H1 (cell line): ENCODE measurements around the gene DDC. TPM values are rescaled to one million over a fixed set of nuclear protein-coding genes. Genes with fewer than 3 reads are reported as not detected.

Source experiments
- CTCF ChIA-PET: fragments of 300-600 bp; sonication (Branson Sonifier 250); formaldehyde crosslinking; loops from one replicate; lab custom pipeline; 2021; ENCODE audit not compliant: partially characterized antibody; lab: Charles Lee
- POLR2A ChIA-PET: fragments of 300-600 bp; sonication (Branson Sonifier 250); formaldehyde crosslinking; loops from one replicate; lab custom pipeline; 2021; ENCODE audit warnings: inconsistent platforms; ENCODE audit not compliant: partially characterized antibody; lab: Charles Lee
- DNase-seq, 2 experiments: peaks; one replicate each; pipeline versions ENCODE4 v3.0.0 to v3.0.0-alpha.2; 2010 to 2022; ENCODE audit warnings: low spot score in 2 of 2, low read depth in 1 of 2, mixed read lengths in 1 of 2
- FAIRE-seq: peaks from 2 replicates; lab custom pipeline; 2011; peaks lifted over from hg19 to GRCh38; lab: Jason Lieb, UNC
- H2AFZ ChIP-seq: 2 replicates; pipeline ENCODE4 v1.8.1; 2012; ENCODE audit warnings: low read length, inconsistent platforms
- H2AK5ac ChIP-seq: 2 replicates; pipeline ENCODE4 v1.6.1; 2013; ENCODE audit warnings: low read depth, low read length
- H2BK120ac ChIP-seq: replicated peaks from 2 replicates; pipeline ENCODE3; 2013; ENCODE audit warnings: low read depth, low read length, inconsistent platforms
- H2BK12ac ChIP-seq: 2 replicates; pipeline ENCODE4 v1.6.1; 2013; ENCODE audit warnings: low read depth, low read length
- H2BK15ac ChIP-seq: 2 replicates; pipeline ENCODE4 v1.6.1; 2013; ENCODE audit warnings: low read length
- H2BK20ac ChIP-seq: 2 replicates; pipeline ENCODE4 v1.6.1; 2013; ENCODE audit warnings: low read length
- H2BK5ac ChIP-seq: 2 replicates; pipeline ENCODE4 v1.6.1; 2013; ENCODE audit warnings: low read depth, low read length
- H3K14ac ChIP-seq: 2 replicates; pipeline ENCODE4 v1.6.1; 2013; ENCODE audit warnings: inconsistent platforms; ENCODE audit not compliant: insufficient read length
- H3K18ac ChIP-seq: 2 replicates; pipeline ENCODE4 v1.6.1; 2013; ENCODE audit warnings: low read length; ENCODE audit errors: extremely low read depth
- H3K23ac ChIP-seq: 2 replicates; pipeline ENCODE4 v1.6.1; 2013; ENCODE audit warnings: inconsistent platforms; ENCODE audit not compliant: insufficient read length
- H3K23me2 ChIP-seq: 2 replicates; pipeline ENCODE4 v1.6.1; 2013; ENCODE audit warnings: low read depth, low read length
- H3K27ac ChIP-seq: 2 replicates; pipeline ENCODE4 v1.6.1; 2011; ENCODE audit warnings: low read depth, low read length, inconsistent platforms
- H3K27me3 ChIP-seq, 4 experiments: replicated peaks in 1 of 4; 1 replicate in 1 of 4; 2 replicates in 3 of 4; pipeline versions ENCODE4 v1.6.1 to v1.8.1; 2011 to 2013; ENCODE audit warnings: low read length in 3 of 4, mild to moderate bottlenecking in 3 of 4, inconsistent platforms in 2 of 4, mixed read lengths in 2 of 4, moderate library complexity in 1 of 4; ENCODE audit not compliant: control insufficient read depth in 3 of 4, insufficient read depth in 3 of 4; ENCODE audit errors: extremely low read depth in 1 of 4
- H3K36me3 ChIP-seq, 4 experiments: 2 replicates each; pipeline versions ENCODE4 v1.6.1 to v1.8.1; 2011 to 2013; ENCODE audit warnings: mild to moderate bottlenecking in 4 of 4, low read length in 3 of 4, moderate library complexity in 2 of 4, control low read depth in 1 of 4, inconsistent platforms in 1 of 4; ENCODE audit not compliant: insufficient read depth in 4 of 4, control insufficient read depth in 2 of 4
- H3K4ac ChIP-seq: replicated peaks from 2 replicates; pipeline ENCODE3; 2013; ENCODE audit warnings: low read length, low read depth, mixed read lengths, inconsistent platforms; ENCODE audit not compliant: insufficient read length
- H3K4me1 ChIP-seq, 4 experiments: replicated peaks in 1 of 4; 1 replicate in 1 of 4; 2 replicates in 3 of 4; pipeline versions ENCODE4 v1.6.1 to v1.8.1; 2011 to 2013; ENCODE audit warnings: low read length in 3 of 4, inconsistent platforms in 2 of 4, mixed read lengths in 1 of 4; ENCODE audit not compliant: insufficient read depth in 4 of 4, control insufficient read depth in 3 of 4
- H3K4me2 ChIP-seq, 2 experiments: 2 replicates each; pipeline versions ENCODE4 v1.6.1 to v1.8.1; 2011 to 2013; ENCODE audit warnings: low read depth in 2 of 2, low read length in 2 of 2, control low read depth in 1 of 2, inconsistent platforms in 1 of 2, mild to moderate bottlenecking in 1 of 2; ENCODE audit not compliant: insufficient read depth in 1 of 2
- H3K4me3 ChIP-seq, 4 experiments: fragments of 200-600, 300-600 bp in 1 of 4; sonication (generic), shearing (Covaris generic), sonication (Bioruptor Twin) in 1 of 4; 2 replicates each; pipeline versions ENCODE4 v1.5.1 to v1.8.1; 2011 to 2016; ENCODE audit warnings: low read length in 4 of 4, low read depth in 3 of 4, control low read depth in 2 of 4, inconsistent platforms in 2 of 4, mild to moderate bottlenecking in 2 of 4, mixed read lengths in 1 of 4, moderate library complexity in 1 of 4; ENCODE audit not compliant: insufficient read depth in 2 of 4; ENCODE audit errors: extremely low read depth in 1 of 4
- H3K56ac ChIP-seq: replicated peaks from 2 replicates; pipeline ENCODE3; 2013; ENCODE audit warnings: low read depth, mild to moderate bottlenecking, mixed read lengths, low read length, inconsistent platforms; ENCODE audit not compliant: insufficient read length
- H3K79me1 ChIP-seq: 2 replicates; pipeline ENCODE4 v1.6.1; 2013; ENCODE audit warnings: low read depth, low read length, control low read depth
- H3K79me2 ChIP-seq, 2 experiments: 2 replicates each; pipeline versions ENCODE4 v1.6.1 to v1.8.1; 2012 to 2013; ENCODE audit warnings: low read length in 2 of 2, mild to moderate bottlenecking in 2 of 2, inconsistent platforms in 1 of 2; ENCODE audit not compliant: insufficient read depth in 2 of 2, control insufficient read depth in 1 of 2
- H3K9ac ChIP-seq, 4 experiments: replicated peaks in 1 of 4; 1 replicate in 1 of 4; 2 replicates in 3 of 4; pipeline versions ENCODE4 v1.6.1 to v1.8.1; 2011 to 2013; ENCODE audit warnings: low read depth in 3 of 4, low read length in 3 of 4, control low read depth in 2 of 4, mild to moderate bottlenecking in 2 of 4, moderate library complexity in 2 of 4, inconsistent platforms in 1 of 4; ENCODE audit errors: extremely low read depth in 1 of 4
- H3K9me3 ChIP-seq, 2 experiments: 2 replicates each; pipeline versions ENCODE4 v1.6.1 to v1.8.1; 2012 to 2013; ENCODE audit warnings: mild to moderate bottlenecking in 2 of 2, moderate library complexity in 2 of 2, control low read depth in 1 of 2, inconsistent platforms in 1 of 2, low read depth in 1 of 2, low read length in 1 of 2, mixed read lengths in 1 of 2; ENCODE audit not compliant: insufficient read depth in 2 of 2
- H4K20me1 ChIP-seq, 2 experiments: replicated peaks in 1 of 2; 2 replicates each; pipeline versions ENCODE3 to v1.8.1; 2011 to 2013; ENCODE audit warnings: inconsistent platforms in 2 of 2, low read length in 2 of 2, mild to moderate bottlenecking in 1 of 2; ENCODE audit not compliant: insufficient read depth in 2 of 2, control insufficient read depth in 1 of 2
- H4K5ac ChIP-seq: 2 replicates; pipeline ENCODE4 v1.6.1; 2013; ENCODE audit warnings: low read length, low read depth, mixed read lengths, inconsistent platforms; ENCODE audit not compliant: insufficient read length
- H4K8ac ChIP-seq: 2 replicates; pipeline ENCODE4 v1.8.0; 2013; ENCODE audit warnings: mild to moderate bottlenecking, moderate library complexity, low read length, inconsistent platforms; ENCODE audit not compliant: insufficient read depth; ENCODE audit errors: extremely low read depth
- H4K91ac ChIP-seq: replicated peaks from 2 replicates; pipeline ENCODE3; 2013; ENCODE audit warnings: low read length, mixed read lengths, inconsistent platforms; ENCODE audit not compliant: insufficient read length
- NANOG ChIP-seq: IDR thresholded peaks from 2 replicates; pipeline ENCODE4 v1.6.1; 2011; ENCODE audit warnings: low read length, low read depth, mild to moderate bottlenecking, inconsistent platforms; ENCODE audit not compliant: insufficient read depth, poor library complexity, severe bottlenecking
- WGBS, 2 experiments: shearing (Covaris generic) in 1 of 2; methylation state at CpG; one replicate each; pipeline versions ENCODE4 v1.1.6 to v1.1.7; 2013 to 2015; ENCODE audit warnings: low lambda C conversion rate in 2 of 2, mixed read lengths in 2 of 2, inconsistent platforms in 1 of 2, low coverage in 1 of 2, missing lambda C conversion rate in 1 of 2; ENCODE audit not compliant: insufficient replicate concordance in 2 of 2, insufficient coverage in 1 of 2, insufficient read length in 1 of 2; ENCODE audit errors: extremely low coverage in 1 of 2, missing lambda C conversion rate in 1 of 2; 5-methylcytosine and 5-hydroxymethylcytosine counted together
- polyA plus RNA-seq, 7 experiments: library from polyadenylated mRNA; depleted of rRNA in 3 of 7; stranded (reverse) in 5 of 7; unstranded in 2 of 7; fragments of >200 nt in 5 of 7; fragments of 200-250 nt in 2 of 7; gene quantifications; 1 replicate in 5 of 7; 2 replicates in 1 of 7; 4 replicates in 1 of 7; pipeline versions ENCODE4 v1.2.1 to v1.2.3, GENCODE V29; 2011 to 2013; ENCODE audit warnings: missing spikeins in 2 of 7, mixed read lengths in 2 of 7
- total RNA-seq: library from RNA; stranded (reverse); fragmentation: NEBNext Ultra II Directional; extraction: Animal tissue kit (Norgen Biotek cat#: 25700); gene quantifications from 2 replicates; pipeline ENCODE4 v1.2.1, GENCODE V29; 2021
- TF ChIP-seq, protein P1 (sequence below): IDR thresholded peaks from 2 replicates; pipeline ENCODE4 v1.6.1; 2012; ENCODE audit warnings: inconsistent platforms

Gene DDC
- total and polyA plus RNA-seq, 2 of the 8 experiments (the other 6 are each of a cell fraction or from before 2014, with no cell fraction given), result 0.05 TPM; not detected in 1

DNA sequence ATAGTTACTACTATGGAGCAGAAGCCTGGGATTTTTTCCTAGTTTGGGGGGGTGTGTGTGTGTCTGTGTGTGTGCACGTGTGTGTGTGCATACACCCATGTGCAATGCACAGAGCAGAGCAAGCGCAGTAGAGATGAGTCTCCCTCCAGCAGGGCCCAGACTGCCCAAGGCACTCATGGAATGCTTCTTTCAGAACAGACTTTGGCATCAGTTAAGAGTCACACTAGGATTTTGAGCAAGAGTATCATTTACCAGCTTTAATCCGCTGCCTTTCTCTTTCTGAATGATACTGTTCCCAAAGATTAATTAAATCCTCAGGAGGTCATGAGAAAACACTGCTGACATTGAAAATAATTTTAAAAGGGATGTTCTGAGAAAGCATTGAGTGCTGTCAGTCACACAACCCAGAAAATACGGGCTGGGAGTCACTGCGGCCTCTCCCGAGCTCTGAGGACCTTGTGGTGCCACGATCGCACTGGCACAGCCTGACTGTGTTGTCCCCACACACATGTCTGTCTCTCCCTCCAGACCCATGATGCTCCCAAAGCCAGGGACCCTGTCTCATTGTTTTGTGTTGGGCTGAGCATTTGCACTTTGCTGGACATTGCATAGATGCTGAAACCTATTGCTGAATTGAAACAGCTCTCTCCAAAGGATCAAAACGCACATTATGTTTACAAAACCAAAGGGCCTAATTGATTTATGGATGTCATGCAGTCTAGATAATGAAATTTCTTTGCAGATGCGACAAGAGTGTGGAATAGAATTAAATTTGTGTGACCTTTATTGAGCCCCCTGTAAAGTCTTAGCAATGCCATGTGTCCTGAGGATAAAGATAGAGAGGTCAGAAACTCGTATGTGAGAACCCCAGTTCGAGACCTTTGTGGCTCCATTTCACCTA is 60.3 kb downstream of the DDC start:
- Histone ChIP-seq H3K4ac (no peak overlapping the region), H4K8ac (no peak overlapping the region), H2BK15ac (no peak overlapping the region), H4K5ac (no peak overlapping the region), H2BK120ac (no peak overlapping the region), H2BK20ac (no peak overlapping the region), H2AFZ (no peak overlapping the region), H3K9me3 (no peaks in the 10 kb centered on the region), H3K4me1 (no peaks in the 10 kb centered on the region), H3K14ac (no peak overlapping the region), H3K27ac (no peak overlapping the region), H4K91ac (no peak overlapping the region), H3K9ac (no peak overlapping the region), H2AK5ac (no peak overlapping the region), H3K4me3 (no peak overlapping the region), H3K4me2 (no peak overlapping the region), H3K79me1 (no peaks in the 10 kb centered on the region), H3K23ac (no peak overlapping the region), H4K20me1 (no peaks in the 10 kb centered on the region), H3K56ac (peak overlapping the region; percentile 42), H3K79me2 (no peaks in the 10 kb centered on the region), H3K36me3 (no peaks in the 10 kb centered on the region), H2BK12ac (no peak overlapping the region), H3K23me2 (no peaks in the 10 kb centered on the region), H3K18ac (no peak overlapping the region), H2BK5ac (no peak overlapping the region), H3K27me3 (no peaks in the 10 kb centered on the region; a peak in 2 of 7 replicates)
- POLR2A ChIA-PET, result no interaction called here
- FAIRE-seq (no peak), DNase-seq (no peak)
- TF ChIP-seq NANOG, result no peak
- TF ChIP-seq, protein P1, sequence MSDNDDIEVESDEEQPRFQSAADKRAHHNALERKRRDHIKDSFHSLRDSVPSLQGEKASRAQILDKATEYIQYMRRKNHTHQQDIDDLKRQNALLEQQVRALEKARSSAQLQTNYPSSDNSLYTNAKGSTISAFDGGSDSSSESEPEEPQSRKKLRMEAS, result no peak
- CTCF ChIA-PET, result interaction anchor here (0.6 to 2.9 kb wide), 5 partner anchors 8 to 1475 kb away, joined by 3 to 8 read pairs (median 3); no protein-coding TSS in a partner anchor
- 88% methylated on average over 12 of the region's 12 CpGs; no CpG with 5 or more reads in 1 of the 2 experiments for WGBS, 2 experiments
